GM19035 (cell line): Measurements from ENCODE around the gene PRKCZ.

Source experiments
- ATAC-seq: cut with Tn5 transposase; IDR thresholded peaks from one replicate; pipeline ENCODE4 v1.9.1; 2021; ENCODE audit not compliant: unreplicated experiment

The PRKCZ gene

DNA sequence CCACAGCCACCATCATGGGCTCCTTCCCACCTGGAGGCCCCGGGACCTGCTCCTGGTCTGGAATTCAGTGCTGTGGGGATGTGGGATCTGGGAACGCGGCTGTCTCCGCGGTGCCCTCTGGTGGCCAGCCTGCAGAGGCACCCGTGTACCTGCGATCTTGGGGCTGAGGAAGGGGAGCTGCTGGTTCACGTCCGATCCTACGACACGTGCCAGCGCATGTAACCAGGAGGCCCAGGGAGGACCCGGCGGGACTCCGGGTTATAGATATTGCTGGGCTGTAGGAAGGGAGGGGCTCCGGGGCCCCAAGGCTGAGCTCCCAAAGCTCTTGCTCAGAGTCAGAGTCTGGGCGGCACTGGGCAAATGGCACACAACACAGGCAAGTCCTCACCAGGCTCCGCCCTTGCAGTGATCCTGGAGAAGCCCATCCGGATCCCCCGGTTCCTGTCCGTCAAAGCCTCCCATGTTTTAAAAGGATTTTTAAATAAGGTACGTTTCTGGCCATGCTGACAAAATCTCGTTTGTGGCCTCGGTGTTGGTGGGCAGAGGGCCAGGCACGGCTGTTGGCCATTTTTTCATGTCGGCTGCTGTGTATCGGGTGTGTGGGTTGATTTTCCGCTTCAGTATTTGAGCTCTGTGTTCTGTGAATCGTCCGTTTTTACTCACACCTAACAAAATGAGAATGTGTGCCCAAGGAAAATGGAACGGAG lies 124.3 kb downstream of the PRKCZ start:
- no peak for ATAC-seq

- ATAC-seq: no peak
Measured at GRCh38 chr1:2175055-2175414, 124.8 kb downstream of the PRKCZ start.

DNA sequence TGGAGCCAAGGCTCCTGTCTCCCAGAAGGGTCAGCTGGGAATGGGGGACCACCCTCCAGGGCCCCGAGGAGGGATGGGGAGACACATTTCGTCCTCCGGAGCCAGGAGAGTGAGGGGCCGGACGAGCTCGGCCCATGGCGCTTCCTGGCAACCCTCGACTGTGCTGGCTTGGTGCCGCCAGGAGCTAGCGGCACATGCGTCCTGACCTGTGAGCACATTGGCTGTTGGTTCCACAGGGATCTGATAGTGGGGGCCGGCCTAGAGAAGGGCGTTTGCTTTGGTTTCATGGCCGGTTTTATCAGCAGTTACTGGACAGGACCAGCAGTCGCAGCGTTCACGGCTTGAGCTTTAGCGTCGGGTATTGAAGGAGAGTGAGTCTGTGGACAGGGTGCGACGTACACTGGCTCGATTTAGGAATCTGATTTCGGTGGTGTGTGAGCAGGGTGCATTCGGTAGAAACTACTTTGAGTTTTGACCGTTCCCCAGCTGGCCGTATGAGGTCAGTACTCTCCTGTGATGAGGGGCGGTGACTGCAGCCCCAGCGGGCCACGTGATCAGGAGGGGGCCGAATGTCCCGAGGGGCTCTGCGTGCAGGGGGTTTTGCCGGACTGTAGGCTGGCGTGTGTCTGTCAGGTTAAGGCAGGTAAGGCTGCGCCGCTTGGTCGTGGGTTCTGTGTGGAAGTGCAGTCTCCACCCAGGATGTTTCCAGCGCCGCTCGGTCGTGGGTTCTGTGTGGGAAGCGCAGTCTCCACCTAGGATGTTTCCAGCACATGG lies 125.7 kb downstream of the PRKCZ start:
- ATAC-seq: no peak

GRCh38 chr1:2176615-2177014 lies 126.4 kb downstream of the PRKCZ start:
- no peak for ATAC-seq

GRCh38 chr1:2177541-2177940 lies 127.3 kb downstream of the PRKCZ start:
- no peak for ATAC-seq

GRCh38 chr1:2177946-2178538 lies 127.8 kb downstream of the PRKCZ start:
- ATAC-seq: no peak

GRCh38 chr1:2178875-2179274 lies 128.7 kb downstream of the PRKCZ start:
- ATAC-seq: no peak

GRCh38 chr1:2179283-2180013 lies 129.2 kb downstream of the PRKCZ start:
- no peak for ATAC-seq

DNA sequence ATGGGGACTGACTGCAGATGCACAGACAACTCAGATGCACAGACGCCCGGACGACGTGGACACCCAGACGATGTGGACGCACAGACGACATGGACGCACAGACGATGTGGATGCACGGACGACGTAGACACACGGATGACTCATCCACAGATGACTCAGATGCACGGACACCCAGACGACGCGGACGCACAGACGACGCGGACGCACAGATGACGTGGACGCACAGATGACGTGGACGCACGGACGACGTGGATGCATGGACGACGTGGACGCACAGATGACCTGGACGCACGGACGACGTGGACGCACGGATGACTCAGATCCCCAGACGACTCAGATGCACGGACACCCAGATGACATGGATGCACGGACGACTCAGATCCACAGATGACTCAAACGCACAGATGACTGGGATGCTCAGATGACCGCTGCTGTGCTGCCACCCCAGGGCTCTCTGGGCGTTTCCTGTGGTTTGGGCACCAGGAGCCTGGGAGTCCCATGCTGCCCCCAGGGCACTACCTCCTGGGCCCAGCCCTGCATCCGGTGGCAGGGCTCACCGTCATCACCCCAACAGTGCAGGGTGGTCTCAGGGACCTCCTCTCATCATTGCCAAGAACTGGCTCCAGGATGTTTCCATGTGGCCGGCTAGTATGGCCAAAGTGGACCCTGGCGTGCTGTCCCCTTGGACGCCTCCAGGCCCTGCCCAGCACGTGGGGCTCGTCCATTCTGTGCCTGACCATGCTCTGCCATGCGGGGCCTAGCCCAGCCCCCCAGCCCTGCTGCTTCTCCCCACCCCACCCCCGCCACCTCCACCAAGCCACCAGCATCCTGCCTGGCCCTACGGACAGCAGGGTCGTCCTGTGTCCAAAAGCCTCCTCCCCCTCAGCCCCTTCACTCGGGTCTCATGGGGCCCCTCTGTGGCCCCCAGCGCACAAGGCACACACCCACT lies 130.4 kb downstream of the PRKCZ start:
- ATAC-seq: no peak

DNA sequence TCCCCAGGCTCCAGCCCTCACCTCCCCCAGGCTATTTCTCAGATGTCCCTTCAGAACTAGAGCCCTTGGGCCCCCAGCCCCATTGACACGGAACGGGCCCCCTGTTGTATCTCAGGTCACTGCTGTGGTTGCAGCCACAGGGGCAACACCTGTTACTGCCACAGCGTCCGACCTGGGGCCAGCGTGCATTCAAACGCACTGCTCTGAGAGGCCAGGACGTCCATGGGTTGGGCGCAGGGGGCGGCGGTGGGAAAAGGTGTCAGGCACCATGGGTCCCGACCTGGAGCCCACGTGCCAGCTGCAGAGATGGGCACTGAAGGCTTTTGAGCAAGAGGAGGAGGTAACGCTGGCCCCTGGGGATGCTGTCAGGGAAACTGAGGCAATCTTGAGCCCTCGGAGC lies 131.1 kb downstream of the PRKCZ start:
- ATAC-seq: no peak

DNA sequence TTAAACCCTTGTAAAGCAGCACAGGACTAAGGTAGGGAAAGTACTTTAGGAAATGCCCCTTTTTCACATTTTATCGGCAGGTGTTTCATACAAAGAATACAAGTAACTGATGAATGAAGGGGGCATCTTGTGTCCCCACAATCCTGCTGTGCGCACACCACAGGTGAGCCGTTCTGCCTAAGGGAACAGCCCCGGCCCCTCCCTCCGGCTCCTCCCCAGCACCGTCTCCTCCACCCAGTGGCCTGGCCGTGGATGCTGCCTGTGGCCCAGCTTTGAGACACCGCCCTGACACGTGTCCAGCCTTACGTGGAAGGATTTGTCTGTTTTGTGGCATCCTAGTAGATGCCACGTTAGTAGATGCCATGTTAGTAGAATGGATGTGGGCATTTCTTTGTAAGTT lies 131.5 kb downstream of the PRKCZ start:
- no peak for ATAC-seq

DNA sequence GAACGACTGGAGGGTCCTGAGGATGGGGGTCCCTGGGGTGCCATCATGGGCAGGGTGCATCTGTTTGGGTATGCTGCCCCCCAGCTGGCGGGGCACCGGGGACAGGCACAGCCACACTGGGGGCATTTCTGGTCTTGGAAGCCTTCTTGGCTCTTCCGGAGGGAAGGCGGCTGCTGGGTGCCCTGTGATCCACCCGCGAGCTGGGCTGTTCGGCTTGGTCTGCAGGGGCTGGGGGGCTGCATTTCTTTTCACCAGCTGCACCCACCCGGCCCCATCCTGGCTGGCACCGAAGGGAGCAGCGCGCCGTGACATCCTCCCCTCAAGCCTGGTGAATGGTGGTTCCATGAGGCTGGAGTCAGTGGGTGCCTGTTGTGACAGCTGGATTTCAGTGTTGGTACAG lies 132.2 kb downstream of the PRKCZ start:
- ATAC-seq: no peak

DNA sequence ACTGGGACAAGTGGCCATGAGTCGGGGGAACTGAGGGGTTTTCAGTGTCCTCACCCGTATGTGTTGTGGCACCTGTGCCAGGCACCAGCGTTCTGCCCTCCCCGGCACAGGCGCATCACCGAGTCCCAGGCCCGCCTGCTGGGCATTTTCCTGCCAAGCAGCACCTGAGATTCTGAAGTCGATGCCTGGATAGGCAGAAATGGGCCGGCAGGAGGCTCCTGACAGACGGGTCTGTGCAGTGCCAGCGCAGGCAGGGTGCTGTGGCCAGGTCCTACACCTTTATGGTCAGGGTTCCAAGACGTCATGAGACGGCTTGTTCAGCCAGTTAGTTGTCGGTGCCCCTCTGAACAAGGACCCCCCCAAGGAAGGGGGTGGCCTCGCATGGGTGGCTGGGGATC lies 133.7 kb downstream of the PRKCZ start:
- no peak for ATAC-seq

DNA sequence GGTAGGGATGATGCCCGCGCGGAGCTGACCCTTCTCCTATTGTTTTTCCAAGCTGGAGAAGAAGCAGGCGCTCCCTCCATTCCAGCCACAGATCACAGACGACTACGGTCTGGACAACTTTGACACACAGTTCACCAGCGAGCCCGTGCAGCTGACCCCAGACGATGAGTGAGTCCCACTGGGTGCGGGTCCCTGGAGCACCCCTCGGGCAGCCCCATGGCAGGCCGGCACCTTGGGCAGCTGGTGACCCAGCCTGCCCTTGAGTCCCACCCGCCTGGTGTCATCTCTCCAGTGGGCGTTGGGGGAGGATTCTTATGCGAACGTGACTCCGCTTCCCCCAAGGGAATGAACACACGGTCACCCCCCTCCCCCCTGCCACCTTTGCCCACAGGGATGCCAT lies 134.3 kb downstream of the PRKCZ start:
- no peak for ATAC-seq

DNA sequence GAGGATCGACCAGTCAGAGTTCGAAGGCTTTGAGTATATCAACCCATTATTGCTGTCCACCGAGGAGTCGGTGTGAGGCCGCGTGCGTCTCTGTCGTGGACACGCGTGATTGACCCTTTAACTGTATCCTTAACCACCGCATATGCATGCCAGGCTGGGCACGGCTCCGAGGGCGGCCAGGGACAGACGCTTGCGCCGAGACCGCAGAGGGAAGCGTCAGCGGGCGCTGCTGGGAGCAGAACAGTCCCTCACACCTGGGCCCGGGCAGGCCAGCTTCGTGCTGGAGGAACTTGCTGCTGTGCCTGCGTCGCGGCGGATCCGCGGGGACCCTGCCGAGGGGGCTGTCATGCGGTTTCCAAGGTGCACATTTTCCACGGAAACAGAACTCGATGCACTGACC lies 134.7 kb downstream of the PRKCZ start:
- ATAC-seq: no peak

- no peak for ATAC-seq
Measured at GRCh38 chr1:2185880-2186855, 136.0 kb downstream of the PRKCZ start.

GRCh38 chr1:2186901-2187300 lies 136.7 kb downstream of the PRKCZ start:
- ATAC-seq: no peak

GRCh38 chr1:2187619-2188018 lies 137.4 kb downstream of the PRKCZ start:
- no peak for ATAC-seq

GRCh38 chr1:2188336-2188735 lies 138.1 kb downstream of the PRKCZ start:
- ATAC-seq: no peak
